SIG-M5 treated with dmso at 0.1 percent for 504 hours (cell line): Measurements from ENCODE around the gene DOCK1.

Experiments
- DNase-seq: peaks from one replicate; lab custom pipeline; 2025; ENCODE audit not compliant: unreplicated experiment; lab: John Stamatoyannopoulos, UW

Gene DOCK1

DNA sequence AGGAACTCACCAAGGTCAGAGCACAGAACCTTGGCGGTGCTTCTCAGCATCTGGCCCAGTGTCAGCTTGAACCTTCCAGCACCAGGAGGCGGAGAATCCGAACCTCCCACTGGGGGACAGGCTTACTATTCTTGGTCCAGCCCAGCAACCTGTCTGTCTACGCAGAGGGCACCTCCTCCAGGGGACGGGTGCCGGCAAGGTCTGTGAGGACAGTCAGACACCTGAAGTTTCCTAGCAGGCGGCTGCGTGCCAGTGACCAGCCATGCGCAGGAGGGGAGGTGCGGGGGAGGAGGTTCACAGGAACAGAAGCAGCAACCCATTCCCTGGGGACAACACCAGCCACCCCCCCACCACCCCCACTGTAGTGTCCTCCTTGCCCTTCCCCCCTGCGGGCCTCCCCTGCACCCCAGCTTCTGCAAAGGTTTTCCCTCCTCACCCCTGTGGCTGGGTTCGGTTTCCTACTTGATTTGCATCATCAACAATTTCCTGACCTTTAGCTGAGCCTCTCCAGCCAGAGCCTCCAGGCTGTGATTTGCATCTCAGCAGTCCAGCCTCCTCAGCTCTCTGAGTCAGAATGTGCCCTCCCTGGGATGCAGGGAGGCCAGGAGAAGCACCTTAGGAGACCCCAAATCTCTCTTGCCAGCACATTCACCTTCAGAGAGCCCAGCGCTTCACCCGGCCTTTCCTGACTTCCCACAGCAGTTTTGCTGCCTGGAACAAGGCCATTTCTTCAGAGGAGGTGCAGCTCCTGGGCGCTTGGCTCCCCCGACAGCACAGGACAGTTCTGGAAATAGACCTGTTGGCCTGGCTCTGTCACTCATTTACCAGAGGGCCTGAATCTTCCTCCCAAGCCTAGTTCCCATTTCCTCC lies 536.4 kb downstream of the DOCK1 start:
- no peak for DNase-seq

- DNase-seq: no peak
Observed at GRCh38 chr10:127442220-127442525, 536.9 kb downstream of the DOCK1 start.

- no peak for DNase-seq
Observed at GRCh38 chr10:127444155-127444554, 538.9 kb downstream of the DOCK1 start.

DNA sequence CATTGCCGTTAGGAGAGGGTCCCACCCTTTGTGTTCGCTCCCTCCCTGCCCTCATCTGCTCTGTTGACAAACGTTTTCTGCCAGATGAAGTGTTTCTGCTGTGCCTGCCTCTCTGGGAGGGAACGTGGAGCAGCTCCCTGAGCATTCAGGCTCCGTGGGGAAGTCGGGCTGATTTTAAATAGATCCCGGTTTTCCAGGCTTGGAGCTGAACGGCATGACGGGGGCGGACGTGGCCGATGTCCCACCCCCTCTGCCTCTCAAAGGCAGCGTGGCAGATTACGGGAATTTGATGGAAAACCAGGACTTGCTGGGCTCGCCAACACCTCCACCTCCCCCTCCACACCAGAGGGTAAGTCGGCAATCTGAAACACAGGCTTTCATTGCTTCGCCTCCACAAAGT lies 542.0 kb downstream of the DOCK1 start:
- no peak for DNase-seq

DNA sequence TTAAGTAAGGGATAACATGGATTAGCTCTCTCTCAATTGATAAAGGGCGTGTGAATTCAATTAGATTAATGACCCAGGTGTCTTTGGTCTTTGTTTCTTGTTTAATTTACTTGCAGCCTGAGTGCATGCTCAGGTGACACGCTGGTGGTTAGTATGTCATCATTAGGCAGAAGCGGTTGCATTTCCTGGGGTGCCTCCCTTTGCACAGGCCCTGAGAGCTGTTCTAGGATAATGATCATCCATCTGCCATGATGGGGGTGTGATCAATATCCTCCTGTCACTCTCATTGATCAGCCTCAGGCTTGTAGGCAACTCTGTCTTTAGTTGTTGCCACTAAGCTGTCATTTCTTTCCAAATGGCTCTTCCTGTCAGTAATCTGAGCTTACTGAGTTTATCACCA lies 544.3 kb downstream of the DOCK1 start:
- no peak for DNase-seq

DNA sequence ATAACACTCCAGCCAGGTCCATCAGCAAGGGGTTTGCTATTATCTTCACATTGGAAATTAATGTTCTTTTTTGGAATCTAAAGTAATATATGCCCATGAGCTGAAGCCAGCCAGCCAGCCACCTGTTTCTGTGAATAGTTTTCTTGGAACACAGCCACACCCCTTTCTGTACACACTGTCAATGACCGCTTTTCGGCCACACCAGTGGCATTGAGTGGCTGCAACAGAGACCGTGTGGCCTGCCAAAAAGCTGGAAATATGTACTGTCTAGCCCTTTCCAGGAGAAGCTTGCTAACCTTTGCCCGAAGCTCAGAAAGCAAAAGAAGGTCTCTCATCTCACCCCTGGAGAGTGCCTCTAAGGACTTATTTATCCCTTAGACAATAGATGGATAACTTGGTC lies 545.4 kb downstream of the DOCK1 start:
- DNase-seq: no peak

DNA sequence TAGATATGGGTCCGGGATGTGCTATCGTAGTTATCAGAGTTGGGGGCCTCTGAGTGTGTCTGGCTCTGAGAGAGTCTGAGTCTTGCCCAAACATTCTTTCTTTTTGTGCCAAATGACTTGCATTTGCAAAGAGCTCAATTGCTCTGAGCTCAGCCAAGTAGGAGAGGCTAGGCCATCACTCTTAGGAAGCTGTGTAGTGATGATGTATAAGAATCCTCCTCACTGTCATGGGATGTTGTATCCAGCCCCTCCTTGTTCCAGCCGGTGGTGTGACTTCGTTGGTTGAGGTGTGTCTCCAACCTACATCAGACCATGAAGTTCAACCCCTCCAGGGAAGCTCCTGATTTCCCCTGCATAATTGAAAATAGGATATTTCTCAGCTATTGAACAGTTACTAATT lies 546.4 kb downstream of the DOCK1 start:
- no peak for DNase-seq

GRCh38 chr10:127452568-127452967 lies 547.3 kb downstream of the DOCK1 start:
- no peak for DNase-seq

DNA sequence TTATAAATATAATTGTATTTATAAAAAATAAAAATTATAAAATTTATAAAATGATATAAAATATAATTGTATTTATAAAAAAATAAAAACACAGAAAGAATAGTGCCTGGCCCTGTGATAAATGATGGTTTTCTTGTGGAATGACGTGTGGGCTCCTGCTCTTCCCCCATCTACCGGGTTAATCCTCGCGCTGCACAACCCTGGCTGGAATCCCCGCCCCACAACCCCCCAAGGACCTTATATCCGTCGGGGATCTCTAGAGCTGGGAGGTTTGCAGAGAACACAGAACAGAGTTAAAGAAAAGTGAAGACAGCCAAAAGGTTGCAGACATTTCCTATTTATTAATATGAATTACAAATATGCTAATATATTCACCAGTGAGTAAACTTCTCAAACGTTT lies 548.5 kb downstream of the DOCK1 start:
- DNase-seq: no peak

DNA sequence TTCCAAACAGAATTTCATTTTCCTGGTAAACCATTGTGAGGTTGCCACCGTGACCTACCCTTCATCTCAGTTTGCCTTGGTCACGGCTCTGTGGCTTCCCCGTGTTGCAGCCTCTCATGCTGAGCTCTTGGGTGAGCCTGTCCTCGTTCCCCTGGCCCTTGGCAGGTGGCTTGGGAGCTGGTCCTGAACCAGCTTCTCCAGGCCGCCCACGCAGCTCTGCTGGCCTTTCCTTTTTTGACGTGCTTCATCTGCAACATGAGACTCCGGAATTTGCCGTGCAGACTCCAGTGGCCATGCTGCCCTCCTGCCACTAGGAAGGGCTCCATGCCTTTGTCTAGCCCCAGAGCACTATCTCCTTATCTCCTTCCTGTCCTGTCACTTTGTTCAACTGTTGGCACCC lies 550.9 kb downstream of the DOCK1 start:
- no peak for DNase-seq

GRCh38 chr10:127458016-127458810 lies 553.0 kb downstream of the DOCK1 start:
- no peak for DNase-seq

GRCh38 chr10:127458829-127459228 lies 553.6 kb downstream of the DOCK1 start:
- DNase-seq: no peak

DNA sequence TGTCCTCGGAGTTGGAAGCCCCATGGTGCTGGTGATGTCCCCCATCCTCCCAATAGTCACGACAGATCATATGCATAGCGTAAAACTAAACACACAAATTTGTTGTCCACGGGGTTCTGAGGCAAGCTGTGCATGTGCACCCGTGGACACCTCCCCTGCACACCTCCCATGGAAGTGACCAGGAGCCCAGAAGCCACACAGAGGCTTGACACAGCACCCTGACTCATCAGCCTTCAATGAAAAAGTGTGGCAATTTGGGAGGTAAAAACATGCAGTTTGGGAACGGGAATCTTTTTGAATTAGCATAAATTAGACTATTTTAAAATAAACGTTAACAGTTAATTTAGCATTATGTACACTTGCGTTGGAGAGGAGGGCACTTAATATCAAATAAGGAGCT lies 554.7 kb downstream of the DOCK1 start:
- DNase-seq: no peak

DNA sequence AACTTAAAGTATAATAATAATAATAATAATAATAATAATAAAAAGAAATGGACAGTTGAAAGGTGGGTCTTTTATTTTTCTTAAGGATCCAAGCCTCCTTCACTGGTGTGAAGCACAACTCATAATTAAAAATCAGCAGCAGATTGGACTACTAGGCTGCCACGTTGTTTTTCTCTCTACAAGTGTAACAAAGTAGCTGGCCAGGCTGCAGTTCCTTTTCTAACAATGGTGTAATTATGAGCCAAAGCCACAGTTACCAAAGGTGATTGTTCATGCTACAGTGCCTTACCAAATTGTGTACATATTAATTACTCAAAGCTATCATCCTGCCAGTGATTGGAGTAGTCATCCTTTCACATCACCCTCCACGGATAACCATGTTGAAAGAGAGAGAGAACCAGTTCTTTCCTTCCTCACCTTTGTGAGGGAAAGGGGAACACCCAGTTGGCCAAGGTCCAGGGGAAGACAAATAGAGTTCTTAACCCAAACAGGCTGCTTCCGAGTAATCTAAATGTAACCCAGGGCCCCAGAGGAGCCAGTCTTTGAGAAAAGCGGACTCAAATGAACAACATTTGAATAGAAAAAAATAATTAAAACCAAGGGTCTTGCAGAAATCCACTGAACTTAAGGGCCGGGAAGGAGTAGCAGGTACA lies 557.5 kb downstream of the DOCK1 start:
- no peak for DNase-seq

GRCh38 chr10:127463548-127463947 lies 558.3 kb downstream of the DOCK1 start:
- no peak for DNase-seq

DNA sequence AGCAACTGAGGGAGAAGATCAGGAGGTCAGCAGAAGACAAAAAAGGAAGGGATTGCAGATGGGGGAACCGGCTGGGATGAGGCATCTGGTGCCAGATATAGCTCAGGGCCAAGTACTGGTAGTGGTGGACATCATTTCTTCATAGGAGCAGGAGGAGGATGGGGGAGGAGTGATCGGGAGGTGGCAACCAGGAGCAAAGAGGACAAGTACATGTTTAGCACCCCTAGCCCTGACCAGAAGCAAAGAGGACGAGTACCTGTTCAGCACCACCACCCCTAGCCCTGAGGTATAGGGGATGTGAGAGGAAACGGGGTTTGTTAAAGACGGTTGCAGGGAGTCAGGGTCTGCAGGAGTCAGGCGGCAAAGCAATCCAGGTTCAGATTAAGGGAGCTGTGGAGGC lies 559.3 kb downstream of the DOCK1 start:
- no peak for DNase-seq

GRCh38 chr10:127467811-127468210 lies 562.6 kb downstream of the DOCK1 start:
- no peak for DNase-seq

GRCh38 chr10:127468632-127469031 lies 563.4 kb downstream of the DOCK1 start:
- no peak for DNase-seq

DNA sequence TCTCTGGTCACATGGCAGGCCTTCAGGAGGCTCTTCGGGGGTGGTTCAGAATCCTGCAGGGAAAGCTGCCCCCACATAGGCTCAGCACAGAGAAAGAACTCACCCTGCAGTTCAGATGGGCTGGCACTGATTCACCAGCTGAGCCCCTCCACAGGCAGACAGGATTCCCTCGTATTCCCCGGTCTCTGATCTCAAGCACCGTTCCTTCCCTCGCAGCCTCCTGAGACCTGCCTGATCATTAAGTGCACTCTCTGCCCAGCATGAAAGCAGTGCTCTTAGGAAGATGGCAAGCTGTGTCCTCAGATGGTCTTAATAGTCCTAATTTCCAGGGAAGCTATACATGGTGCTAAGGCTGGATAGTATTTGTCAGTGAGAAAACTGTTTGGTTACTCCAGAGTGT lies 565.7 kb downstream of the DOCK1 start:
- no peak for DNase-seq

GRCh38 chr10:127472976-127473375 lies 567.7 kb downstream of the DOCK1 start:
- no peak for DNase-seq

- DNase-seq: no peak
Observed at GRCh38 chr10:127474501-127474900, 569.3 kb downstream of the DOCK1 start.
